LNCaP clone FGC (cell line): ENCODE measurements around the gene CHD5.

Experiments
- DNase-seq: peaks from one replicate; pipeline ENCODE4 v3.0.0-alpha.2; 2011; ENCODE audit warnings: low read depth
- H3K4me3 ChIP-seq: 2 replicates; pipeline ENCODE4 v1.5.1; 2011; ENCODE audit warnings: mild to moderate bottlenecking, low read depth, low read length, control low read depth
- CTCF ChIP-seq: IDR thresholded peaks from 2 replicates; pipeline ENCODE4 v1.5.1; 2012; ENCODE audit warnings: mild to moderate bottlenecking; ENCODE audit not compliant: control insufficient read depth, insufficient read depth; ENCODE audit errors: extremely low read depth

Gene CHD5

DNA sequence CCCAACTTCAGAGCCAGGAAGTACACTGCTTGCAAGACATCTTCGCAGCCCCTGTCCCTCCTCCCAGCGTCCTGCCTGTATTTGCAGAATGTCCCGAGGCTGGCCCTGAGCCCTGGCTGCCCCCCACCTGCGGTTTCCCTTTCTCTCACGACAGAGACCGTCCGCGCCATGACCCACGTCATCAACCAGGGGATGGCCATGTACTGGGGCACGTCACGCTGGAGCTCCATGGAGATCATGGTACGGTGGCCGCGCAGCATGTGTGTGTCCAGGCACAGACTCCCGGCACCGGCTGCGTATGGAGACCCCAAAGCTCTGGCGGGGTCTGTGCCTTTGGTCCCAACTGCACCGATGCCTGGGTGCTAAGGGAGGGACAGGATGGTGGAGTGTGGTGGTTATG lies 85.9 kb downstream of the CHD5 start:
- no peak overlapping the region for H3K4me3 ChIP-seq
- no peak for DNase-seq
- TF ChIP-seq CTCF, result no peak

DNA sequence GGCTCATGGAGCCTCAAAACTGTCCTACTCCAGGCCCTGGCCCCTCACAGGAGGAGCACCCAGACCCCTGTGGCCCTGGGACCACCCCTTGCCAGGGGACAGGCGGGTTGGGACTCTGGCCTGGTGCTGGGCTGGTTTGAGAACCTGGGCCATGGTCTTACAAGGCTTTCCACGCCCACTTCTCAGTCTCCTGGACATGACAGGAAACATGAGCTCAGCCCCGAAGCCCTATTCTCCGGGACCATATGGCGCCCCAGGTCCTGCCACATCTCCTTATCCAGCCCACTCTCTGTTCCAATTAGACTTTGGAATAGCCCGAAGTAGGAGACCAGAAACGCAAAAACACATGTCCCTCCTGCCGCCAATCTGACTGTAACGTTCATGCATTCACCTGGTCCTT lies 86.5 kb downstream of the CHD5 start:
- TF ChIP-seq CTCF, result no peak
- no peak overlapping the region for H3K4me3 ChIP-seq
- no peak for DNase-seq

DNA sequence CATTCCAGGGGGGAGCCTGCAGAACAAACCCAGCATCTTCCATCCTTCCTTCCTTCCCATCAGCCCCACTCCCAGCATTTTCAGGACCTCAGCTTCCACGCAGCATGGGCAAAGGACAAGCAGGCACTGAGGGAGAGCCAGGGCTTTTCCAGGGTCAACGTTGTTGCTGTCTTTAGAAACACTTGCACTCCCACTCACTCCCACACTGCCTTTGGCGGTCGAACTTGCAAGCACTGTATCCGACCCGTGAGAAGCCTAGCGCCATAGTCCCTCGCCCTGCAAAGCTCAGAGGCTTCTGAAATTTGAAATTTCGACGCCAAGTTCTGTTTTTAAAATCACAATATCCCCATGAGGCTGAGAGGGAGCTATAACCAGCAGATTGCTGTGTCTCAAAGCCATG lies 87.0 kb downstream of the CHD5 start:
- DNase-seq, result no peak

GRCh38 chr1:6092211-6092610 lies 87.9 kb downstream of the CHD5 start:
- no peak for DNase-seq
- TF ChIP-seq CTCF, result no peak
- no peak overlapping the region for H3K4me3 ChIP-seq

More for the DNA sequence above, 87.0 kb downstream of the CHD5 start:
- no peak for TF ChIP-seq CTCF
- no peak overlapping the region for H3K4me3 ChIP-seq

- DNase-seq, result no peak
- no peak for TF ChIP-seq CTCF
- no peak overlapping the region for H3K4me3 ChIP-seq
Measured at GRCh38 chr1:6091823-6092109, 88.4 kb downstream of the CHD5 start.

DNA sequence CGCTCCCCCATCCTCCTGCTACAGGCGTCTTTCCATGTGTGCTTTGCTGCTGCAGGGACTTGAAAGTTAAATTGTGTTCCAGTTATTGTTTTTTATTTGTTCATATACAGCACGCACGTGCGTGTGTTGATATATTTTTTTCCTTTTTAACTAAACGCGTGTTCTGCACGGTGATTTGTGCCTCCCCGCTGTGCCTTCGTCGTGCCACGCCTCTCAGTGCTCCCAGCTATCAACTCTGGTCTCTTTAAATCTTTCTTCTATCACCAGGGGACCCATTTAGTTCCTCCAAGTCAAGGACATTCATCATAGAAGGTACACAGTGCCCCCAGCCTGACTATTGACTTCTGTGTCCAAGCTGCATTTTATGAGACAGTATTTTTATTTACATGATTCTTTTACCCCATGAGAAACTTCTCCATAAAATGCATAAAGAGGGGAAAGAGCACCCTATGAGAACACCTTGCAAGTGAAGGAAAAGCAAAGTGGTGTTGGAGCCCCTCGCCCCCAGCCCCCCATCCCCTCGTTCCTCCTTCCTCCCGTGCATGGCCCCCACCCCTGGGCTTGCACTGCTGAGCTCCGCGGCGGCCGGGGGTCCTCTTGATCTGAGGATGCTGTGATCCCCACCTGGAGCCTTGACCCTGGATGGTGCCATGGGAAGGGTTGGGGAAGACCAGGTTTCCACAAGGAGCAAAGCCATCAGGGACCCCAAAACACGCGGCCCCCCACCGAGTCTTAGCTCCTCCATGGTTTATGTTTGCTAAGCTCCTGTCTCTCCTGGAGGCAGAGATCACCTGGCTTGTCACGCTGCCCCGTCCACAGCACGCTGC lies 88.9 kb downstream of the CHD5 start:
- DNase-seq, result peak; percentile 2

More for the DNA sequence above, 88.9 kb downstream of the CHD5 start:
- TF ChIP-seq CTCF, result no peak
- no peak overlapping the region for H3K4me3 ChIP-seq
